ENCODE measurements around the gene GTF2A2.

GTF2A2 gene

DNA sequence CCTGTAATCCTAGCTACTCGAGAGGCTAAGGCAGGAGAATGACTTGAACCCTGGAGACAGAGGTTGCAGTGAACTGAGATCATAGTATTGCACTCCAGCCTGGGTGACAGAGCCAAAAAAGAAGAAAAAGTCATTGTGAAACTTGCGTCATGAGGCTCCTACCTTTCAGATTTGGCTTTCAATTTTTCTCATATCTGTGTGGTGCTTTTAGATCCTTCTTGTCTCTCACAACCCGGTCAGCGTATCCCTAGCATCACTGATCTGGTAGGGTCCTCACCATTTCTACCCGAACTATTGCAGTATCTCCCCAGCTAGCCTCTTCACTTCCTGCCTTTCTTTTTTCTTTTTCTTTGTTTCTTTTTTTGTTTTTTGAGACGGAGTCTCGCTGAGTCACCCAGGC, 67.3 kb downstream of the GTF2A2 start:
- H3K27ac ChIP-seq, result no peak overlapping the region
- TF ChIP-seq ZFX (IDR thresholded peaks at IDR 0.05; ENCODE audit: borderline replicate concordance), result no peak
- no peak for TF ChIP-seq CTCF (IDR thresholded peaks at IDR 0.05)
